ENCODE measurements around the gene EXOC5.

EXOC5 gene

GRCh38 chr14:57171903-57172302, 96.8 kb downstream of the EXOC5 start:
- FAIRE-seq = no peak
- no peak for DNase-seq (ENCODE audit: insufficient read length, low spot score)

- peak; percentile 94 for FAIRE-seq
- DNase-seq (ENCODE audit: insufficient read length, low spot score) = no peak
Observed at GRCh38 chr14:57171363-57171762, 97.3 kb downstream of the EXOC5 start.

GRCh38 chr14:57169901-57170300, 98.8 kb downstream of the EXOC5 start:
- DNase-seq (ENCODE audit: insufficient read length, low spot score) = no peak
- FAIRE-seq = no peak

GRCh38 chr14:57168138-57168679, 100.5 kb downstream of the EXOC5 start:
- FAIRE-seq (peak; percentile 52), DNase-seq (ENCODE audit: insufficient read length, low spot score) (no peak)

- FAIRE-seq (peak; percentile 76), DNase-seq (ENCODE audit: insufficient read length, low spot score) (no peak)
Observed at GRCh38 chr14:57161583-57162234, 107.0 kb downstream of the EXOC5 start.

- peak; percentile 74 for FAIRE-seq
- DNase-seq (ENCODE audit: insufficient read length, low spot score) = no peak
Observed at GRCh38 chr14:57160333-57160732, 108.4 kb downstream of the EXOC5 start.

GRCh38 chr14:57153286-57153685, 115.4 kb downstream of the EXOC5 start:
- no peak for DNase-seq (ENCODE audit: insufficient read length, low spot score)
- FAIRE-seq = no peak

All from HTR-8/SVneo (cell line).